GM12874 (cell line): ENCODE data around the gene SKAP1.

ENCODE experiments used
- CTCF ChIP-seq: IDR thresholded peaks from 2 replicates; pipeline ENCODE4 v1.5.1; 2011; ENCODE audit warnings: low read depth, mild to moderate bottlenecking, control low read depth, low read length, moderate library complexity; ENCODE audit not compliant: insufficient read depth

The SKAP1 gene

GRCh38 chr17:48385319-48385718 is 44.7 kb downstream of the SKAP1 start:
- TF ChIP-seq CTCF = no peak

GRCh38 chr17:48384164-48384563 is 45.9 kb downstream of the SKAP1 start:
- TF ChIP-seq CTCF = no peak

- no peak for TF ChIP-seq CTCF
Measured at GRCh38 chr17:48382989-48383388, 47.0 kb downstream of the SKAP1 start.

- no peak for TF ChIP-seq CTCF
Measured at GRCh38 chr17:48378708-48379392, 51.2 kb downstream of the SKAP1 start.

GRCh38 chr17:48378238-48378637 is 51.8 kb downstream of the SKAP1 start:
- TF ChIP-seq CTCF = no peak

- TF ChIP-seq CTCF = no peak
Measured at GRCh38 chr17:48376682-48377325, 53.2 kb downstream of the SKAP1 start.

GRCh38 chr17:48375356-48375755 is 54.7 kb downstream of the SKAP1 start:
- TF ChIP-seq CTCF = no peak
